ENCODE measurements around the gene TRIO.

- TF ChIP-seq CTCF (IDR thresholded peaks at IDR 0.05): peak; percentile 52 to 85 (median 75)
- no peak for TF ChIP-seq POLR2A (IDR thresholded peaks at IDR 0.05)
These were observed 256.0 kb downstream of the TRIO start for GRCh38 chr5:14399054-14399692.
